HG03442 (cell line): ENCODE results near the gene RASL12.
"Not testable (repeated sequence)": the region's sequence is repeated elsewhere in the genome, so short reads cannot be mapped to it uniquely, and the experiment has no call there.

ENCODE experiments used
- ATAC-seq: cut with Tn5 transposase; IDR thresholded peaks from one replicate; pipeline ENCODE4 v1.9.1; 2021; ENCODE audit warnings: mild to moderate bottlenecking, moderate library complexity; ENCODE audit not compliant: unreplicated experiment

RASL12 gene

DNA sequence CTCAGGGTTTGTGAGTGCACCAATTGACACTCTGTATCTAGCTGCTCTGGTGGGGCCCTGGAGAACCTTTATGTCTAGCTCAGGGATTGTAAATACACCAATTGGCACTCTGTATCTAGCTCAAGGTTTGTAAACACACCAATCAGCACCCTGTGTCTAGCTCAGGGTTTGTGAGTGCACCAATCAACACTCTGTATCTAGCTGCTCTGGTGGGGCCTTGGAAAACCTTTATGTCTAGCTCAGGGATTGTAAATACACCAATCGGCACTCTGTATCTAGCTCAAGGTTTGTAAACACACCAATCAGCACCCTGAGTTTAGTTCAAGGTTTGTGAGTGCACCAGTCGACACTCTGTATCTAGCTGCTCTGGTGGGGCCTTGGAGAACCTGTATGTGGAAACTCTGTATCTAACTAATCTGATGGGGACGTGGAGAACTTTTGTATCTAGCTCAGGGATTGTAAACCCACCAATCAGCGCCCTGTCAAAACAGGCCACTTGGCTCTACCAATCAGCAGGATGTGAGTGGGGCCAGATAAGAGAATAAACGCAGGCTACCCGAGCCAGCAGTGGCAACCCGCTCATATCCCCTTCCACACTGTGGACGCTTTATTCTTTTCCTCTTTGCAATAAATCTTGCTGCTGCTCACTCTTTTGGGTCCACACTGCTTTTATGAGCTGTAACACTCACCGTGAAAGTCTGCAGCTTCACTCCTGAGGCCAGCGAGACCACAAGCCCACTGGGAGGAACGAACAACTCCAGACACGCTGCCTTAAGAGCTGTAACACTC, 8.0 kb upstream of the RASL12 start:
- ATAC-seq, result not testable (repeated sequence)

DNA sequence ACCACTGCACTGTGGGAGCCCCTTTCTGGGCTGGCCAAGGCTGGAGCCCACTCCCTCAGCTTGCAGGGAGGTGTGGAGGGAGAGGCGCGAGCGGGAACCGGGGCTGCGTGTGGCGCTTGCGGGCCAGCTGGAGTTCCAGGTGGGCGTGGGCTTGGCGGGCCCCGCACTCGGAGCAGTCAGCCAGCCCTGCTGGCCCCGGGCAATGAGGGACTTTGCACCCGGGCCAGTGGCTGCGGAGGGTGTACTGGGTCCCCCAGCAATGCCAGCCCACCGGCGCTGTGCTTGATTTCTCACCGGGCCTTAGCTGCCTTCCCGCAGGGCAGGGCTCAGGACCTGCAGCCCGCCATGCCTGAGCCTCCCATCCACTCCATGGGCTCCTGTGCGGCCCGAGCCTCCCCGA, 7.2 kb upstream of the RASL12 start:
- ATAC-seq, result not testable (repeated sequence)

DNA sequence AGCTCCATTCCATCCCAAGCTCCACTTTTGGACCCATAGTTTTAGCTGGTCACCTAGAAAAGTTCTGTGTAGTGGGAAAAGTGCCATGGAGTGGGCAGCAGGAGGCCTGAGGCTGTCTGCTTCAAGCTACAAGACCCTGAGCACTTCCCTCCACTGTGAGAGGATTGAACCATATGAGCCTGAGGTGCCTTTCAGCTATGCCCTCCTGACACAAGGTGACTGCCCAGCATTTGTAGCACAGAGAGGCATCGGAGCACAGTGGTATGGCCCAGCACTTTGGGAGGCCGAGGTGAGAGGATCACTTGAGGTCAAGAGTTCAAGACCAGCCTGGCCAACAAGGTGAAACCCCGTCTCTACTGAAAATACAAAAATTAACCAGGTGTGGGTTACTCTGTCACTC, 4.8 kb upstream of the RASL12 start:
- no peak for ATAC-seq

DNA sequence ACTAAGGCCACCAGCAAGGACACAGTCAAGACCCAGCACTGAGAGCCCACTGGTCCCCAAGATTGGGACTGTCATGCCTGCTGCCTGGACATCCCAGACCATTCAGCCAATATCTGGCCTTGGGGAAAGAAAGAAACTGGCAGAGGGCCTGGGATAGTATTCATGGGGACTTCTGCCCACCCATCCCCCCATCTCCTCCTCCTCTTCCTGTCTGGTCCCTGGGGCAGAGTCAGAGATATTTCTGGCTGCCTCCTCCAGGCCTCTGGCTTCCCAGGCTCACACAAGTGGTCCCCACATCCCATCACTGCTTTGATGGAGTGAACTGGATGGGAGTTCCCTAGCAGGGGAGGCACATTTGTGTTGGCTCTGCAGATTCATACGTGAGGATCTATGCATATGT, 4.2 kb upstream of the RASL12 start:
- no peak for ATAC-seq

DNA sequence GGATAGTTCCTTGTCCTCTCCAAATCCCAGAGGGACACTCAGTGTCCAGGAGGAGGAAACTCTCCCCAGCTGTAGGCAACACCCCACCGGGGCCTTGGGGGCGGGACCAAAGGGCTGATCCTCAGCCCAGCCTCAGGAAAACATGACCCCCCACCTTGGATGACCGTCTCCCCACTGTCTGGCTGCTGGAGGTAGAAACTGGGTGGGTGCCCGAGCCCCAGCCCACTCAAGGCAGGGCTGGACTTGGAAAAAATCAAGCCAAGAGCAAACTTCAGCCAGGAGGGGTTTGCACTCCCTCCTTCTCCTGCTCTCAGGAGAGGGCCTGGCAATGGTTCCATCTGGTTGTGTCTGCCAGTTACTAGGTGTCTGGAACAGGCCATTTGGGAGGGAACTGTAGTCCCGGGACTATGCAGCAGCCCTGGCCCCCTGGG, 3.6 kb upstream of the RASL12 start:
- no peak for ATAC-seq

DNA sequence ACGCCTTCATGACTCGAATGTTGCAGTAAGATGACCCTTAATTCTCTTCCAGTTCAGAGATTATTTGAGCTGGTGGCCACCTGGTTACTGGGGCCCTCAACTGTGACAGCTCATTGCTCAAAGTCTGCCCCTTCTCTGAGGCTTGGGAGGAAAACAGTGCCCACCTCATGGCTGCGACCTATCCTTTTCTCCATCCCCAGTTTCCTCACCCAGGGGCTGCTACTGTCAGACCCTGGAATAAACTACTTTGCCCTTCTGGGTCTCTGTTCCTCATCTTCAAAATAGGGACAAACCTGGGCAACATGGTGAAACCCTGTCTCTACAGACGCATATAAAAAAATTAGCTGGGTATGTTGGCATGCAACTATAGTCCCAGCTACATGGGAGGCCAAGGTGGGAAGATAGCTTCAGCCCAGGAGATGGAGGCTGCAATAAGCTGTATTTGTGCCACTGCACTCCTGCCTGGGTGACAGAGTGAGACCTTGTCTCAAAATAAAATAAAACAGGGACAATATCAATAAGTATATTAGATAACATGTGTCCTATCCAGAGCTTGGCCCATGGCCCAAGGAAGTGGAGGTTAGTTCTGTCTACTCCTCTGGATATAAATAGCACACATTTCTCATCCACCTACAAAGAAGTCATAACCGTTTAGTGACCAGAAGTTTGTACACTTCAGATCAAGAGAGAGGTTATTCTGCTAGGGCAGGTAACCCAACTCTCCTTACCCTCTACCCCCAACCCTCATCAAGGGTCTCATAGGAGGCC, 2.2 kb upstream of the RASL12 start:
- no peak for ATAC-seq

DNA sequence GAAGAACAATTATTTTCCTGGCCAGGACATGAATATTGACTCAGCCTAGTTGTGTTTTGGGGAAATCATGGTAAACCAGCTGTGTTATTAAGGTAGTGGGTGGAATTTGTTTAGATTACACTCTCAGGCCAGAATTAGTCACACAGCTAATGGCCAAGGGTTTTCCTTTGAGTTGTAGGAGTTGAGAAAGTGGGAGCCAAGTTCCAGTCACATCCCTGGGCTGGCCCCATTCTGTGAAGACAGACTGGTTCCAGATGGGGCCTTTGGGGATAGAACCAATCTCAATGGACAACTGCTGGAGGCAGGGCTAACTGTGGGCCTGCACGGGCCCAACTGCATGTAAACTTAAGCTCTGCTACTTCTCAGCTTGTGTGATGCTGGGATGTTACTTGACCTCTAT, 1.4 kb upstream of the RASL12 start:
- ATAC-seq, result no peak

DNA sequence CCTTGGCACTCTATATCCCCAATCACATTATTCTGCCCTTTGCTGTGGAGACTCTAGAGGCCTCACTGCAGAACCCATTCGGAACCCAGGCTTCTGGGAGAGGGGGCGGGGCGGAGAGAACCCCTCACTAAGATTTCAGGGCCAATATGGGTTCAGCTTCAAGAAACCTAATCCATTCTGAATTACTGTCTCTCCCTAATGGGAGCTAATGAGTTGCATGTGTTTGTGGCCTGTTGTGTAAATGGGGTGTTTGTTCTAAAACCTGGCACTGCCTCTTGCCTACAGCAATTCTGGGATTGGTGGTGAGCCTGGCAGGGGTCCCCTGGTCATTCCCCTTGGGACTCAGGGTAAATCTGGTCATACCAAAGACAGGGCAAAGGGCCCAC, 605 bp upstream of the RASL12 start:
- no peak for ATAC-seq

DNA sequence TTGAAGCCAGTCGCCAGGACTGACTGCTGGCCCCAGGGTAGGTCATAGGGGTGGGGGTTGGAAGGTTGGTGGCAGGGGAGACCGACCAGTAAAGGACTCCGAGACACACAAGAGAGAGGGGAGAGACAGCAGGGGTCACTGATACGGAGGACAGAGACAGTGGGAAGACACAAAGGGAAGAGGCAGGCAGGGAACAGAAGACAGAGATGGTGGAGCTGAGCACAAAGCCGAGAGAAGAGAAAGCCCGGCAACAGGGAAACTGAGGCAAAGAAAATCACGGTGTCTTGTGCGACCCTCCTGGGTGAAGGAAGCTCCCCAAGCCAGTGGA, 510 bp downstream of the RASL12 start:
- no peak for ATAC-seq

DNA sequence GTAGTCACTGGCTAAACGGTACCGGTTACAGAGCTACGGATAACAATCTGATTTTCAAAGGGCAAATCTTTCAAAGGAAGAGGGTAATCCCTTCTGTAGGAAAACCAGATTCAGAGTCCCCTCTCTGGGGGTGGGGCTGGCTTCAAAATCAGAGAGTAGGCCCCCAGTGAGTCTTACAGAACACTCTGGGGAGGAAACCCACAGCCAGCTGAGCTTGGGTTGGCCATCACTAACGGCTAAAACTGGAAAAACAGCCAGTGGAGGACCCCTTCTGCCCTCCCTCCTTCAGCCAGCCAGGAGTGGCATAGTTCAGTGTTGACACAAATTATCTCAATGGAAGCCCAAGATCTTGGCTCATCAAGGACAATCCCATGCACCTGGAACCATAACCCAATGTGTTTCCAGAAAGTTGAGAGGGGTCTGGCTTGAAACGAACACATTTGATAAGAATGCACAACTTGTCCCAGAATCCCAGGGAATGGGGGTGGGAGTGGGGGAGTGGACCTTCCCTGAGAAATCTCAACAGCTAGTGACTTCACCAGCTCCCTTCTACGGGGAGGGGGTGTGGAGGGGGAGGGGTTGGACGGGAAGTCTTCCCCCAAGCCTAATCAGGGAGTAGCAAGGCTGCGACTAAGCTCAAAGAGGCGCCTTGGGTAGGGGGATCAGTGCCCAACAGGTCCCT, 1.0 kb downstream of the RASL12 start:
- ATAC-seq, result no peak

DNA sequence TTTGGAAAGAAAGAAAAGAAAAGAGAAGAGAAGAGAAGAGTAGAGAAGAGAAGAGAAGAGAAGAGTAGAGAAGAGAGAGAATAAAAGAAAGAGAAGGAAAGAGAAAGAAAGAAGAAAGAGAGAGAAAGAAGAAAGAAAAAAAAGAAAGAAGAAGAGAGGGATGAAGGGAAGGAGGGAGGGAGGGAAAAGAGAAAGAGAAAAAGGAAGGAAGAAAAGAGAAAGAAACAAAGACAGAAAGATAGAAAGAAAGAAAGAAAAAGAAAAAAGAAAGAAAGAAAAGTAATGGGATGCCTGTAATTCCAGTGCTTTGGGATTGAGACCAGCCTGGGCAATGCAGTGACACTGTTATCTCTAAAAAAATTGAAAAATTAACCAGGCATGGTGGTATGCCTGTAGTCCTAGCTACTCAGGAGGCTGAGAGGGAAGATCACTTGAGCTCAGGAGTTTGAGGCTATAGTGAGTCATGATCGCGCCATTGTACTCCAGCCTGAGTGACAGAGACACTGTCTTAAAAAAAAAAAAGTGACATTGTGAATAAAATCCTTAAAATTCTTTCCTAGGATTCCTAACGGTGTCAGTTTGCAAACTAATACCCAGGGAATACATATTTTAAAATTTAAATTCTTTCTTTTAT, 1.7 kb downstream of the RASL12 start:
- ATAC-seq, result no peak

DNA sequence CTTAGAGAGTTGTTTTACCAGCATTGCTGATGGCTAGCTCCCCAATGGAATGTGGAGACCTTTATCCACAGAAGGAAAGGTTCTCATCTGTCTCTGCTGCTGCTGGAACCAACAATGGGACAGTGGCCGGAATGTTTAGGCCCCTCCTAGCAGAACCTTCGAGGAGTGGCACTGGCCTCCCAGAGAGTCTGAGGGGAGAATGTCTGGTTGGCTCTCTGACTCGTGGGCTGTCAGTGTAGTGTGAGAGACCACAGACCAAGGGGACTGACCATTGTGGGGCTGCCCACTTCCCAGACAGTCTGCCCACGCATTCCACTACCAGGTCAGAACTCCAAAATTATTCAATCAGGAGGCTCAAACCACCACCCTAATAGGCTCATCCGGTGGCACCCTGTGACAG, 5.1 kb downstream of the RASL12 start:
- ATAC-seq, result no peak

DNA sequence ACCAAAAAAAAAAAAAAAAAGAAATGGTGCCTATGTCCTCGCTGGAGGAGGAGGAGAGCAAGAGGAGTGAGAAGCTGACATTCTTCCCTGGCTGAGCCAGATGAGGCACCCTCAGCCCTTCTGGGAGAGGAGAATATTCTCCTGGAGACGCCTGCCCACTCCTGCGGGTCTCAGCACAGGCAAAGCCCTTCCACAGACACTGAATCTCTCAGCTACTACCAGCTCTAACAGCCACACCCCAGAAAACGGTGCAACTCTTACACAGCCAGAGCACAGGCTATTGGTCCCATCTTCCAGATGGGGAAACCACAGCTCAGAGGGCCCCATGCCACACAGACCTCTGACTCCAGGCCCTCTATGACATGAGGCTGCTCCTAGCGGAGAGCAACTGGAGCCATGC, 5.7 kb downstream of the RASL12 start:
- no peak for ATAC-seq

DNA sequence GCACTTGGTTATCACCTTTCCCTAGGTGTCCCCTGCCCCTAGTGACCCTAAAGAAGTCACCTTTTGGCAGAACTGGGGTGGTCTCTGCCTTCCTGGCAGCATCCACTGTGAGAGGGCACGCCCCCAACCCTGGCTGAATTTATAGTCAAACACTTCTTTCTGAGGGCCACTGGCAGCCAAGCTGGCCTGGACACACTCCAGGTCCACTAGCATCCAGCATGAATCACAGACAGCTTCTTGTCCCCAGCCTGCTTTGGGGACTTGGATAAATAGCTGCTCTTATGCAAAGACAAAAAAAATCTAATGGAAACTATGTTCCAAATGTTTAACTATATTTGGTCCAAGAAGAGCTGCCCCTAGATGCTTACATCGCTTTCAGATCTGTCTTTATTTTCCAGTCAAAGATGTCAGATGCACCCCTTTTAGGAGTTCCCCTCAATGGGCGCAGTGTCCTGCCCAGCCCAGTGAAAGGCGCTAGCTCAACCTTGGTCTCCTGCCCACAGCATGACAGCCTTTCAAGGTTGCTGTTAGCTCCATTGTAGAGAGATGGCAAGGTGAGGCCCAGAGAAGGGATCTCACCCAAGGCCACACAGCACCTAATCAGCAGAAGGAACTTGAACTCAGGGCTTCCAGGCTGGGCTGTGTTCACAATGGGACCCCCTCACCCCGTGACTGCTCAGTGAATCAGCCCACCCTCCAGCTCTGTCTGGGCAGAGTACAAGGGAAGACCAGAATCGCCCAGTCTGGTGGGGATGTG, 7.0 kb downstream of the RASL12 start:
- ATAC-seq, result no peak

DNA sequence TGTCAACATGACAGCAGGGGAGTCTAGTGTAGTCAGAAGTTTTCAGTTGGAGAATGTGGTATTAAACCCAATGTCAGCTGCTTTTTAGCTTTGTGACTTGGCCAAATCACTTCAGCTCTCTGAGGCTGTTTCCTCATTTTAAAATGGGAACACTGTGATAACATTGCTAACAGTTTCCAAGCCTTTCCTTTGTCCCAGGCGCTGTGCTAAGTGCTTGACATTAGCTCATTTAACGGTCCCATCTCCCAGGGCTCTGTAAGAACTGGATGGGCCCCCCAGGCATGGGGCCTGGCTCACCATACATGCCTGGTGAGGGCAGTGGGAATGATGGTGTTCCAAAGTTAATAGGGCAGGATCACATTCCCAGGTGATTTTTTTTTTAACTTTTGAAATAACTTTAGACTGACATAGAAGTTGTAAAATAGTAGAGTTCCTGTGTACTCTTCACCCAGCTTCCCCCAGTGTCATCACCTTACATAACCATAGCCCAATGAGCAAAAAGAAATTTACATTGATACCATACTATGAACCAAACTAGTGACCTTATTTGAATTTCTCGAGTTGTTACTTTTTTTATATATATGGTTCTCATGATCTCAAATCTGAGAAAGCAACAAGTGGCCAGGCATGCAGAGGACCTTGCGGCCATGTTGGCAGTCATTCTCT, 7.7 kb downstream of the RASL12 start:
- ATAC-seq, result no peak

DNA sequence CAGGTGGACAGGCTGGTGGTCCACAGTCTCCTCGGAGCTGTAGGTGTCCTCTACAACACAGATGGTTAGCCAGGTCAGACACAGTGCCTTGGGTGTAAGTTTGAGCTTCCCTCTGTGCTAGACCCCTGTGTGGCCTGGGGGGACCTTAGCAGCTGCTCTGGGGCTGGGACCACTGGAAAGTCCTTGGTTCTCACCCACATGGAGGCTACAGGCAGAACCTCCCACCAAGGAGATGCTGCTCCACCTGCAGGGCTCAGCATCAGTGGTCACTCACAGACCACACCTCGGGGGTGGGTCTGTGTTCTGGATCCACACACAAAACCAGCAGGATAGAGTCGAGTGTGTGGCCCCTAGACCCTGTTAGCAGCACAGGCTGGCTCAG, 8.4 kb downstream of the RASL12 start:
- no peak for ATAC-seq

DNA sequence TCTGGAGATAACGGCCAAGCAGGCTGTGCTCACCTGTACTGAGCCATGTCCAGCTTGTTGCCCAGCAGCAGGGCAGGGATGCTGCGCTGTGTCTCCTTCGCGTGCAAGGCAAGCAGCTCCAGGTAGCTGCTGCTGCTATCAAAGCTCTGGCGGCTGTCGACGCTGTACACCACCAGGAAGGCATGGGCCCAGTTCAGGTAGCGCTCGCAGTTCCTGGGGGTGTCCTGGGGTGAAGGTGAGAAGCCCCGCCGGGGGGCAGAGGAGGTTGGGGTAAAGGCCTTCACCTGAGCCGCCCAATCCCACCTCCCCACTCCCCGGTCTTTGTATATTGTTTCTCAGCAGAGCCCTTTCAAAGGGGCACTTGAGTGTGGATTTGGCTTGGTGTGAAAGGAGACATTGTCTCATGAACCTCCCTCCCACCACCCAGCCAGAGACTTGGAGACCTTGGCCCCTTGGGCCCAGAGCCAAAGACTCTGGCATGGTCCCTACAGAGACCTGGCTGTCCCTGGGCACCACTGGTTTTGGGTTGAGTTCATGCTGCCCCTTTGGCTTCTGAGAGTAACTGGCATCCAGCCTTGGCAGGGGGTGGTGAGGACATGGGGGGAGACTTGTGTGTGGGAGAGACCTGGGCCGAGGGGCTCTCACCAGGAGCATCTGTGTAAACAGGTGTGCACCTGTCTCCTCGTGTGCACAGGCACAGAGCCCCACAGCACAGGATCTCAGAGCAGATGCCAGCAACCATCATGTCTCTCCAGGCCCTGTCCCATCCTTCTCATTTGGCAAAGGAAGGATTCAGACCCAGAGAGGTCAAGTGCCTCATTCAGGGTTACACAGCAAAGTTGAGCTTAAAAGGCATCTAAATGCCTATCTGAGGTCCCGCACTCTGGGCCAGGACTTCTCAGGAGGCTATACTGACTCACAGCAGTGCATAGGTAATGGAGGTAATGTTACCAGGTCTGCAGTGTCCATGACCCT, 9.1 kb downstream of the RASL12 start:
- ATAC-seq, result no peak

DNA sequence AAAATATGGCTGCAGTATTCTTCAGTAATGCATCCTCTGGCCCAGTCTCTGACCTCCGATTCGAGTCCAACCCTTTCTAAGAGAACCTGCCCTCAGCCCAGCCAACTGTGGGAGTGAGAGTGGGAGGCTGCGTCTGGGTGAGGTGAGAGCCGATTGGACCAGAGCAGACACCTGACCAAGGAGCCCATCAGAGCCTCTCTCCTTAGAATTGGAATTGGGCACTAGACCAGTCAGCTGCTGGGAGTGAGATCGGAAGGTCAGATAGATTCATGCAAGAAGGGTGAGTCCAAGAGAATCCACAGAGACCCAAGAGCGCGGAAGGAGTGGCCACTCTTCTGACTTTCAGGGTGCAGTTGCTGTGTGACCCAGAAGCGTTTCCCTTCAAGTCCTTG, 10.2 kb downstream of the RASL12 start:
- ATAC-seq, result no peak

DNA sequence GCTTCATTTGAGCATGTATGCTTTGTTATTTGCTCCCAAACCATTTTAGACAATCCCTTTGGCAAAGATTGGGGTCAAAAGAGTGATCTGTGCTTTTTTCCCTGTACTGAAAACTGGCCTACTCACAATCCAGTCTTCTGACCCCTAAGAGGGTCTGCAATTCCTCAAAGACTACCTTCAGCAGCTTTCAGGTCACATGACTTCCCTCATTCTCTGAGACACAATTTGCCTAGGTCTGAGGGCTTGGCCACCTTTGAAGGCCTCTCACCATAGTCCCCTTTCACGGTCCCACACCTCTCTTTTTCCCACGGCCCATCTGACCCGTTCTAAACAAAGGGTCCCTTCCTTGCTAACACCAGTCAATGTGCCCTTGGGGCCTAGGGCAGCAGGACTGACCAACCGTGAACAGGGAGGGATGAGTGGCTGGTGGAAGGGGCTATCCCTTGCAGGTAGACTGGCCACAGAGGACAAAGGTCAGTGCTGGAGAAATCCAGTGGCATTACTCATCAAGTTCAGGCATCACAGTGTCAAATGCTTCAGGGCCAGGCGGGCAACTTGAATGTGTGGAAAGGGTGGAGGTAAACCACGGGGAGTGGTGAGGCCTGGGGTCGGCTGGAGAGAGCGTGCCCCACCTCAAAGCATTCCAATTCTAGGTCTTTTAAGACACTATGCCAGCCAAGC, 10.8 kb downstream of the RASL12 start:
- no peak for ATAC-seq
